OCI-LY1 (cell line): ENCODE data around the gene RTL9.

ENCODE experiments used
- H2AFZ ChIP-seq: fragments of 200-600 bp; sonication (generic), shearing (Covaris generic); 2 replicates; pipeline ENCODE4 v1.6.0; 2014; ENCODE audit warnings: antibody characterized with exemption, mild to moderate bottlenecking, low read length
- H3F3A ChIP-seq: fragments of 200-600 bp; sonication (generic), shearing (Covaris generic); 2 replicates; pipeline ENCODE4 v1.6.0; 2014; ENCODE audit warnings: mild to moderate bottlenecking, antibody characterized with exemption, low read length, moderate library complexity; ENCODE audit not compliant: insufficient read depth
- H3K27ac ChIP-seq: fragments of 200-600 bp; sonication (generic); 2 replicates; pipeline ENCODE4 v1.5.1; 2014; ENCODE audit warnings: low read length, mixed run types, mild to moderate bottlenecking, low read depth; ENCODE audit not compliant: poor library complexity, severe bottlenecking
- H3K27me3 ChIP-seq: fragments of 200-600 bp; sonication (generic); 2 replicates; pipeline ENCODE4 v1.6.0; 2014; ENCODE audit warnings: antibody characterized with exemption, mild to moderate bottlenecking, low read length, moderate library complexity; ENCODE audit not compliant: insufficient read depth
- H3K36me3 ChIP-seq: fragments of 200-600 bp; sonication (generic); 2 replicates; pipeline ENCODE4 v1.6.1; 2014; ENCODE audit warnings: mild to moderate bottlenecking, antibody characterized with exemption, low read length, moderate library complexity, mixed read lengths; ENCODE audit not compliant: insufficient read depth
- H3K4me1 ChIP-seq: fragments of 200-600 bp; sonication (generic); 2 replicates; pipeline ENCODE4 v1.5.1; 2014; ENCODE audit warnings: mild to moderate bottlenecking, low read length, moderate library complexity; ENCODE audit not compliant: insufficient read depth, severe bottlenecking
- H3K4me2 ChIP-seq: fragments of 200-600 bp; sonication (generic), shearing (Covaris generic); 2 replicates; pipeline ENCODE4 v1.6.1; 2014; ENCODE audit warnings: low read length
- H3K4me3 ChIP-seq: fragments of 200-600 bp; sonication (generic); 2 replicates; pipeline ENCODE4 v1.5.1; 2014; ENCODE audit warnings: low read length, low read depth, mild to moderate bottlenecking, mixed read lengths; ENCODE audit not compliant: poor library complexity, severe bottlenecking
- H3K79me2 ChIP-seq: fragments of 200-600 bp; shearing (Covaris generic); 2 replicates; pipeline ENCODE4 v1.6.1; 2016; ENCODE audit warnings: mixed run types, low read length, mixed read lengths; ENCODE audit not compliant: insufficient read depth
- H3K9ac ChIP-seq: fragments of 200-600 bp; sonication (generic), shearing (Covaris generic); 2 replicates; pipeline ENCODE4 v1.6.1; 2014; ENCODE audit warnings: mild to moderate bottlenecking, low read length, mixed read lengths
- H3K9me2 ChIP-seq: fragments of 200-600 bp; sonication (generic), shearing (Covaris generic); 2 replicates; pipeline ENCODE4 v1.6.1; 2014; ENCODE audit warnings: low read depth, mild to moderate bottlenecking, low read length, mixed read lengths
- H3K9me3 ChIP-seq: fragments of 200-600 bp; shearing (Covaris generic); 2 replicates; pipeline ENCODE4 v1.6.1; 2014; ENCODE audit warnings: low read length, mixed read lengths
- H4K20me1 ChIP-seq: fragments of 200-600 bp; sonication (generic), shearing (Covaris generic); 2 replicates; pipeline ENCODE4 v1.6.0; 2016; ENCODE audit warnings: mild to moderate bottlenecking, low read length; ENCODE audit not compliant: insufficient read depth
- CTCF ChIP-seq: fragments of 200-600 bp; sonication (generic), shearing (Covaris generic); IDR thresholded peaks from 2 replicates; pipeline ENCODE4 v1.5.1; 2017; ENCODE audit warnings: mild to moderate bottlenecking, antibody characterized with exemption, low read length, moderate library complexity, mixed read lengths
- EZH2 ChIP-seq: fragments of 200-600 bp; sonication (generic), shearing (Covaris generic); IDR thresholded peaks from 2 replicates; pipeline ENCODE4 v1.8.0; 2017; ENCODE audit warnings: borderline replicate concordance, mixed run types, mild to moderate bottlenecking, antibody characterized with exemption, low read length, moderate library complexity, mixed read lengths

The RTL9 gene

DNA sequence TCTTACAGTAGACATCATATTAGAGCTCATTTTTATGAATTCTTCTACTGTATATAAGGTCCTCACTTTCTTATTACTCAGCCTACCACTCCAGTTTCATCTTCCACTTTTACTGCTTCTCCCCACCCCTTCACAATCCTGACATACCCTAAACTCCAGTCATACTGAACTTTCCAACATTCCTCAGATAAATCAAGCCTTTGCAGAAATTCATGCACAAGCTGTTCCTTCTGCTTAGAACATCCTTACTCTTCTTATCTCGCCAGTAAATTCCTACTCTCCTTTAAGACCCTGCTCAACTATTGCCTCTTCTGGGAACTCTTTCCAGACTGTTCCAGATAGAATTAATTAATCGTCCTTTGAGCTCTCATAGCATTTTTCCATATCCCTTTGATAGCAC is 24.8 kb downstream of the RTL9 start:
- no peaks in the 10 kb centered on the region for H4K20me1 ChIP-seq
- no peak for TF ChIP-seq EZH2
- no peak overlapping the region for H3K4me3 ChIP-seq
- no peaks in the 10 kb centered on the region for H3K4me1 ChIP-seq
- no peak overlapping the region for H2AFZ ChIP-seq
- H3K36me3 ChIP-seq = no peaks in the 10 kb centered on the region
- no peak overlapping the region for H3K9ac ChIP-seq
- H3K4me2 ChIP-seq = no peak overlapping the region
- H3K79me2 ChIP-seq = no peaks in the 10 kb centered on the region
- H3K9me3 ChIP-seq = no peaks in the 10 kb centered on the region
- H3K9me2 ChIP-seq = no peaks in the 10 kb centered on the region
- no peaks in the 10 kb centered on the region for H3F3A ChIP-seq
- H3K27me3 ChIP-seq = no peaks in the 10 kb centered on the region
- H3K27ac ChIP-seq = no peak overlapping the region

DNA sequence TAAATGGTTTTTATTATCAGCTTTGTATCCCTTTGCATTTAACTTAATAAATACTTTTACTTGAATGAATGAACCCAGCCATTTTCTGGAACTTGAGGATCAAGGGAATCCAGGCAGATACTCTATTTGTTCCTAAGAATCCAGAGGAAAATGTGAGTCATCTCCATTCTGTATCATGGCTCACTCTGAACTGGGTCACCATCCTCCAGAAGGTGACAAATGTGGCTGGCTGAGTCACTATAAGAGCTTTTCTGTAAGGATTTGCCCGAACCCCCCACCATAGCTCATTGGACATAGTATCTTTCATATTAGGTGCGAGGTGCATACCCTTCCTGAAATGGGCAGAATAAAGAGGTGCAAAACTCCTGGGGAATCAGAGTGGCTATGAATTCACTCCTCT is 25.8 kb downstream of the RTL9 start:
- H3F3A ChIP-seq = no peaks in the 10 kb centered on the region
- no peak overlapping the region for H3K27ac ChIP-seq
- TF ChIP-seq EZH2 (no peak), CTCF (no peak)
- no peaks in the 10 kb centered on the region for H3K79me2 ChIP-seq
- H3K36me3 ChIP-seq = no peaks in the 10 kb centered on the region
- no peaks in the 10 kb centered on the region for H3K27me3 ChIP-seq
- no peaks in the 10 kb centered on the region for H3K4me1 ChIP-seq
- no peak overlapping the region for H3K4me3 ChIP-seq
- H3K9ac ChIP-seq = no peak overlapping the region
- no peaks in the 10 kb centered on the region for H3K9me3 ChIP-seq
- H2AFZ ChIP-seq = no peak overlapping the region
- no peaks in the 10 kb centered on the region for H4K20me1 ChIP-seq
- H3K9me2 ChIP-seq = no peaks in the 10 kb centered on the region
- no peak overlapping the region for H3K4me2 ChIP-seq

DNA sequence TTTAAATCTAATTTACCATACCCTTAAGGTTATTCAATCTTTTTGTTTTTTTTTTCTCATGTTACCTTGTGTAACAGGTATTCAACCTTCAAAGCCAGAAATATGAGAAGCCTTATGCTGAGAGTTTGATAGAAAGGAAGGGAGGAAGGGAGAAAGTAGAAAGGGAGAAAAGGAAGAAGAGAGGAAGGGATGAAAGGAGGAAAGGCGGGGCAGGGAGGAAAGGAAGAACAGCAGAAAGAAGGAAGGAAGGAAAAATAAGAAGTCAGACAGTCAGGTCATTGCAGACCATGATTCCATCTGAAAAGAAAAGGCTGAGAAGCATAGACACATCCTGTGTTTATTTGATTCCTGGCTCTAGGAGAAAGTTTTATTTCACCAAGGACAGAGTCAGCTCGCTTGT is 30.9 kb downstream of the RTL9 start:
- no peaks in the 10 kb centered on the region for H3K9me2 ChIP-seq
- TF ChIP-seq EZH2 = no peak
- TF ChIP-seq CTCF = no peak
- H3K79me2 ChIP-seq = no peaks in the 10 kb centered on the region
- no peak overlapping the region for H2AFZ ChIP-seq
- no peak overlapping the region for H3K27ac ChIP-seq
- H3K27me3 ChIP-seq = no peaks in the 10 kb centered on the region
- H3K36me3 ChIP-seq = no peaks in the 10 kb centered on the region
- no peaks in the 10 kb centered on the region for H3K4me1 ChIP-seq
- H3K4me2 ChIP-seq = no peak overlapping the region
- H4K20me1 ChIP-seq = no peaks in the 10 kb centered on the region
- H3K4me3 ChIP-seq = no peak overlapping the region
- H3K9me3 ChIP-seq = no peaks in the 10 kb centered on the region
- H3K9ac ChIP-seq = no peak overlapping the region
- no peaks in the 10 kb centered on the region for H3F3A ChIP-seq

DNA sequence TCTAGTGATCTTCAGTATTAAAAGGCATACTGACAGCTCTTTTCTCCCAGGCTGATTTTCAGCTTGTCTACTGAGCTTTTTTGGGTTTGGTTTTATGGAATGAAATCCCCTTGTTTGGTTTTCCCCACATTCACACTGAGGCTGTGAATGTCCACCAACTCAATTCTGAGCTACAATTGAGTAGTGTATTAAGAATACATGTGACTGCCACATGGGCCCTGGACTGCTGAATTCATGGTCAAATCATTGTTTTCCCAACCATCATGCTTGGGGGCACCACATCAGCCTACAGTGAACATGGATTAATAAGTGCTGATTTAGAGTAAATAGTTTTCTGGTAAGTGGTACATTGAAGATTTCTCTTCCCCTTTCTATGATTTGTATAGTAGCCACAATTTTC is 32.4 kb downstream of the RTL9 start:
- H3K79me2 ChIP-seq = no peaks in the 10 kb centered on the region
- no peaks in the 10 kb centered on the region for H3K9me3 ChIP-seq
- no peak overlapping the region for H3K4me3 ChIP-seq

More for the DNA sequence above, 32.4 kb downstream of the RTL9 start:
- Histone ChIP-seq H3K36me3 (no peaks in the 10 kb centered on the region), H3K4me2 (no peak overlapping the region), H3K9me2 (no peaks in the 10 kb centered on the region), H3K9ac (no peak overlapping the region), H3K4me1 (no peaks in the 10 kb centered on the region), H2AFZ (no peak overlapping the region), H4K20me1 (no peaks in the 10 kb centered on the region), H3K27ac (no peak overlapping the region), H3K27me3 (no peaks in the 10 kb centered on the region), H3F3A (no peaks in the 10 kb centered on the region)
- TF ChIP-seq EZH2 (no peak), CTCF (no peak)
